ENCODE measurements around the gene ZNF69. TPM values are rescaled to one million over a fixed set of nuclear protein-coding genes. Genes with fewer than 3 reads are reported as not detected.
"Not testable (repeated sequence)": the region's sequence is repeated elsewhere in the genome, so short reads cannot be mapped to it uniquely, and the experiment has no call there.

Gene ZNF69
- total RNA-seq, 1 experiment from 2014 or later, result not detected

- H3K9me3 Mint-ChIP-seq (ENCODE audit: unreplicated experiment), result peaks cover 17% of the 10 kb centered on the region
- no peaks in the 10 kb centered on the region for H3K27me3 Mint-ChIP-seq (ENCODE audit: insufficient read depth, unreplicated experiment)
- no peaks in the 10 kb centered on the region for H3K4me1 Mint-ChIP-seq (ENCODE audit: insufficient read depth, unreplicated experiment)
- intact Hi-C loops (cut with micrococcal nuclease), result no loop called here
- no peak overlapping the region for H3K27ac Mint-ChIP-seq (ENCODE audit: low read depth, unreplicated experiment)
- ChIA-PET CTCF (interaction anchor here (1.4 to 2.5 kb wide), 2 partner anchors 19 to 198 kb away, joined by 4 to 10 read pairs; partner anchors contain the start of genes ZNF20 and ZNF700), POLR2A (interaction anchor here (1.0 kb wide), 1 partner anchor 12 kb away, joined by 3 read pairs; no protein-coding TSS in a partner anchor)
- H3K36me3 Mint-ChIP-seq (ENCODE audit: insufficient read depth, unreplicated experiment), result peaks cover 31% of the 10 kb centered on the region
- no peak overlapping the region for H3K4me3 Mint-ChIP-seq (ENCODE audit: unreplicated experiment)
- peak; percentile 12 for DNase-seq (ENCODE audit: unreplicated experiment)
- BruUV-seq (replicated peaks), result no TSS peak
- TF ChIP-seq, protein P1, sequence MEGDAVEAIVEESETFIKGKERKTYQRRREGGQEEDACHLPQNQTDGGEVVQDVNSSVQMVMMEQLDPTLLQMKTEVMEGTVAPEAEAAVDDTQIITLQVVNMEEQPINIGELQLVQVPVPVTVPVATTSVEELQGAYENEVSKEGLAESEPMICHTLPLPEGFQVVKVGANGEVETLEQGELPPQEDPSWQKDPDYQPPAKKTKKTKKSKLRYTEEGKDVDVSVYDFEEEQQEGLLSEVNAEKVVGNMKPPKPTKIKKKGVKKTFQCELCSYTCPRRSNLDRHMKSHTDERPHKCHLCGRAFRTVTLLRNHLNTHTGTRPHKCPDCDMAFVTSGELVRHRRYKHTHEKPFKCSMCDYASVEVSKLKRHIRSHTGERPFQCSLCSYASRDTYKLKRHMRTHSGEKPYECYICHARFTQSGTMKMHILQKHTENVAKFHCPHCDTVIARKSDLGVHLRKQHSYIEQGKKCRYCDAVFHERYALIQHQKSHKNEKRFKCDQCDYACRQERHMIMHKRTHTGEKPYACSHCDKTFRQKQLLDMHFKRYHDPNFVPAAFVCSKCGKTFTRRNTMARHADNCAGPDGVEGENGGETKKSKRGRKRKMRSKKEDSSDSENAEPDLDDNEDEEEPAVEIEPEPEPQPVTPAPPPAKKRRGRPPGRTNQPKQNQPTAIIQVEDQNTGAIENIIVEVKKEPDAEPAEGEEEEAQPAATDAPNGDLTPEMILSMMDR (IDR thresholded peaks at IDR 0.05; ENCODE audit: unreplicated experiment), result no peak
These were observed 55.2 kb downstream of the ZNF69 start for GRCh38 chr19:11942843-11943108.

DNA sequence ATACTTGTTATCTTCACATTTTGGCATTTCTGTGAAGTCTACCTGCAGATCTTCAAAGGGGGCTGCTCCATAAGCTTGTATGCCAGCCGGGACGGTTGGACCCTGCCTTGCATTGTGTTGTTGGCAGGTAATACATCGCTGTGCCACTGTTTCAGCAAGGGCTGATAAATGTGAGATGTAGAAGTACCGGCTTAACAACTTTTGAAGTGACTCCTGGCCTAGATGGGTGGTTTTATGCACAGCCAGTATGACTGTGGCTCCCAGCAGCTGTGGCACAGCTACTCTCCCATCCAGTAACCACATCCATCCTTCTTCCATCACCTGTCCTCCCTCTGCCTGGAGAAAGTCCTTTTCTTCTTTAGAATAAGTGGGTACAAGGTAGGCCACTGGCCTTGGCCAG is 57.1 kb downstream of the ZNF69 start:
- no peak overlapping the region for H3K4me3 Mint-ChIP-seq (ENCODE audit: unreplicated experiment)
- BruUV-seq (replicated peaks), result no TSS peak
- no peaks in the 10 kb centered on the region for H3K4me1 Mint-ChIP-seq (ENCODE audit: insufficient read depth, unreplicated experiment)
- DNase-seq (ENCODE audit: unreplicated experiment), result no peak
- no peaks in the 10 kb centered on the region for H3K27me3 Mint-ChIP-seq (ENCODE audit: insufficient read depth, unreplicated experiment)
- peaks cover 45% of the 10 kb centered on the region for H3K36me3 Mint-ChIP-seq (ENCODE audit: insufficient read depth, unreplicated experiment)
- H3K9me3 Mint-ChIP-seq (ENCODE audit: unreplicated experiment), result peaks cover 28% of the 10 kb centered on the region
- TF ChIP-seq, protein P1 (IDR thresholded peaks at IDR 0.05; ENCODE audit: unreplicated experiment), result no peak
- intact Hi-C loops (cut with micrococcal nuclease), result no loop called here
- no peak overlapping the region for H3K27ac Mint-ChIP-seq (ENCODE audit: low read depth, unreplicated experiment)
- CTCF ChIA-PET, result interaction anchor here (0.6 to 2.5 kb wide), 2 partner anchors 20 to 141 kb away, joined by 3 to 10 read pairs; partner anchors contain the start of gene ZNF700
- POLR2A ChIA-PET, result no interaction called here

GRCh38 chr19:11948646-11949045 is 61.1 kb downstream of the ZNF69 start:
- Mint-ChIP-seq H3K27me3 (ENCODE audit: insufficient read depth, unreplicated experiment) (no peaks in the 10 kb centered on the region), H3K4me3 (ENCODE audit: unreplicated experiment) (no peak overlapping the region), H3K4me1 (ENCODE audit: insufficient read depth, unreplicated experiment) (no peaks in the 10 kb centered on the region), H3K36me3 (ENCODE audit: insufficient read depth, unreplicated experiment) (peaks cover 63% of the 10 kb centered on the region), H3K27ac (ENCODE audit: low read depth, unreplicated experiment) (no peak overlapping the region), H3K9me3 (ENCODE audit: unreplicated experiment) (peaks cover 11% of the 10 kb centered on the region)
- intact Hi-C loops (cut with micrococcal nuclease), result no loop called here
- BruUV-seq (replicated peaks), result no TSS peak
- ChIA-PET CTCF (interaction anchor here (1.3 kb wide), 1 partner anchor 151 kb away, joined by 4 read pairs; no protein-coding TSS in a partner anchor), POLR2A (no interaction called here)
- DNase-seq (ENCODE audit: unreplicated experiment), result no peak
- TF ChIP-seq, protein P1 (IDR thresholded peaks at IDR 0.05; ENCODE audit: unreplicated experiment), result no peak

DNA sequence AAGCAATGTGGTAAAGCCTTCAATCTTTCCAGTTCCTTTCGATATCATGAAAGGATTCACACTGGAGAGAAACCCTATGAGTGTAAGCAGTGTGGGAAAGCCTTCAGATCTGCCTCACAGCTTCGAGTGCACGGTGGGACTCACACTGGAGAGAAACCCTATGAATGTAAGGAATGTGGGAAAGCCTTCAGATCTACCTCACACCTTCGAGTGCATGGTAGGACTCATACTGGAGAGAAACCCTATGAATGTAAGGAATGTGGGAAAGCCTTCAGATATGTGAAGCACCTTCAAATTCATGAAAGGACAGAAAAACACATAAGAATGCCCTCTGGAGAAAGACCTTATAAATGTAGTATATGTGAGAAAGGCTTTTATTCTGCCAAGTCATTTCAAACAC is 61.6 kb downstream of the ZNF69 start:
- Mint-ChIP-seq H3K4me1 (ENCODE audit: insufficient read depth, unreplicated experiment) (no peaks in the 10 kb centered on the region), H3K4me3 (ENCODE audit: unreplicated experiment) (no peak overlapping the region), H3K9me3 (ENCODE audit: unreplicated experiment) (peaks cover 11% of the 10 kb centered on the region), H3K27ac (ENCODE audit: low read depth, unreplicated experiment) (no peak overlapping the region), H3K27me3 (ENCODE audit: insufficient read depth, unreplicated experiment) (no peaks in the 10 kb centered on the region), H3K36me3 (ENCODE audit: insufficient read depth, unreplicated experiment) (peaks cover 61% of the 10 kb centered on the region)
- ChIA-PET POLR2A (no interaction called here), CTCF (no interaction called here)
- DNase-seq (ENCODE audit: unreplicated experiment), result peak; percentile 5
- TF ChIP-seq, protein P1 (IDR thresholded peaks at IDR 0.05; ENCODE audit: unreplicated experiment), result no peak
- intact Hi-C loops (cut with micrococcal nuclease), result no loop called here
- BruUV-seq (replicated peaks), result no TSS peak

GRCh38 chr19:11949614-11950080 is 62.1 kb downstream of the ZNF69 start:
- CTCF ChIA-PET, result not testable (repeated sequence)

More at GRCh38 chr19:11949614-11950080, 62.1 kb downstream of the ZNF69 start:
- H3K27ac Mint-ChIP-seq (ENCODE audit: low read depth, unreplicated experiment); H3K27me3 Mint-ChIP-seq (ENCODE audit: insufficient read depth, unreplicated experiment); H3K4me3 Mint-ChIP-seq (ENCODE audit: unreplicated experiment); intact Hi-C loops (cut with micrococcal nuclease); H3K4me1 Mint-ChIP-seq (ENCODE audit: insufficient read depth, unreplicated experiment); DNase-seq (ENCODE audit: unreplicated experiment); BruUV-seq (replicated peaks); POLR2A ChIA-PET: not testable (repeated sequence)
- peaks cover 58% of the 10 kb centered on the region for H3K36me3 Mint-ChIP-seq (ENCODE audit: insufficient read depth, unreplicated experiment)
- peaks cover 11% of the 10 kb centered on the region for H3K9me3 Mint-ChIP-seq (ENCODE audit: unreplicated experiment)
